ENCODE results near the gene IL2RA. TPM values are rescaled to one million over a fixed set of nuclear protein-coding genes. Genes with fewer than 3 reads are reported as not detected.

IL2RA gene
- total RNA-seq, 1 experiment from 2014 or later, result not detected

DNA sequence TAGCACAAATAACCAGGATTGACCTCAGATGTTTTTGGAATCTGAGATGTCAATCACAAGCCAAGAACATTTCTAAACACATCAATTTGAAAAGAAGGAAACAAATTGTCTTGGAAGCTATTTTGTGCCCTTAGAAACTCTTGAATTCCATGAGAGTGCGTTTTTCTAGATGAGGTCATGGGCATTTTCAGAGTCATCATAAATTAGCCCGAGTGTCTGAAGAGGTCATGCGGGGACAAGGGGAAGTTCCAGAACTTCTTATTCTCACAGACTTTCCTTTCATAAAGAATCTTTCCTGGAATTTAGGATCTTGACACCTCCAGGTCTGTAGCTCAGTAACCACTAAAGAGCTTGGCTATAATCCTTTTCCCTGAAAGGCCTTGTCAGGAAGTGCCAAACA is 28.2 kb downstream of the IL2RA start:
- no peaks in the 10 kb centered on the region for H3K4me1 Mint-ChIP-seq
- no peak overlapping the region for H3K27ac Mint-ChIP-seq
- H4K20me1 ChIP-seq (ENCODE audit: control insufficient read depth, insufficient read depth, insufficient read length), result no peaks in the 10 kb centered on the region
- no peak overlapping the region for H3K14ac ChIP-seq (ENCODE audit: insufficient read depth, low read length)
- H3K23me2 ChIP-seq (ENCODE audit: insufficient read length, low read depth, low read length, poor library complexity, severe bottlenecking), result no peaks in the 10 kb centered on the region
- no CpG with 5 or more reads among the region's 3 CpGs for WGBS (ENCODE audit: extremely low coverage, insufficient read length, low lambda C conversion rate)
- H2BK12ac ChIP-seq (ENCODE audit: insufficient read length, low read depth, low read length), result no peak overlapping the region
- no peak overlapping the region for H3K18ac ChIP-seq (ENCODE audit: insufficient read length, low read depth, low read length)
- no peak overlapping the region for H3K27ac ChIP-seq (ENCODE audit: insufficient read length, low read depth, low read length)
- DNase-seq, result no peak
- H2BK5ac ChIP-seq (ENCODE audit: insufficient read length, low read length), result no peak overlapping the region
- no peak overlapping the region for H3T11ph ChIP-seq (ENCODE audit: low read length)
- no peak overlapping the region for H3K23ac ChIP-seq (ENCODE audit: insufficient read length, low read depth, low read length)
- H2BK20ac ChIP-seq (ENCODE audit: low read depth, low read length, poor library complexity, severe bottlenecking), result no peak overlapping the region
- no peak overlapping the region for H3K4me2 ChIP-seq (ENCODE audit: insufficient read depth, insufficient read length, low read length)
- no peaks in the 10 kb centered on the region for H3K27me3 ChIP-seq (ENCODE audit: insufficient read depth, low read length)
- peaks cover 13 to 14% of the 10 kb centered on the region in 2 experiments for H3K9me3 Mint-ChIP-seq
- H4K8ac ChIP-seq (replicated peaks; ENCODE audit: insufficient read length, low read depth, low read length), result no peak overlapping the region
- no peak overlapping the region for H3K4ac ChIP-seq (ENCODE audit: low read depth, low read length)
- no peak overlapping the region for H4K91ac ChIP-seq (ENCODE audit: insufficient read length, low read depth, low read length)
- no peak overlapping the region for H3K4me3 Mint-ChIP-seq
- TF ChIP-seq, protein P1, sequence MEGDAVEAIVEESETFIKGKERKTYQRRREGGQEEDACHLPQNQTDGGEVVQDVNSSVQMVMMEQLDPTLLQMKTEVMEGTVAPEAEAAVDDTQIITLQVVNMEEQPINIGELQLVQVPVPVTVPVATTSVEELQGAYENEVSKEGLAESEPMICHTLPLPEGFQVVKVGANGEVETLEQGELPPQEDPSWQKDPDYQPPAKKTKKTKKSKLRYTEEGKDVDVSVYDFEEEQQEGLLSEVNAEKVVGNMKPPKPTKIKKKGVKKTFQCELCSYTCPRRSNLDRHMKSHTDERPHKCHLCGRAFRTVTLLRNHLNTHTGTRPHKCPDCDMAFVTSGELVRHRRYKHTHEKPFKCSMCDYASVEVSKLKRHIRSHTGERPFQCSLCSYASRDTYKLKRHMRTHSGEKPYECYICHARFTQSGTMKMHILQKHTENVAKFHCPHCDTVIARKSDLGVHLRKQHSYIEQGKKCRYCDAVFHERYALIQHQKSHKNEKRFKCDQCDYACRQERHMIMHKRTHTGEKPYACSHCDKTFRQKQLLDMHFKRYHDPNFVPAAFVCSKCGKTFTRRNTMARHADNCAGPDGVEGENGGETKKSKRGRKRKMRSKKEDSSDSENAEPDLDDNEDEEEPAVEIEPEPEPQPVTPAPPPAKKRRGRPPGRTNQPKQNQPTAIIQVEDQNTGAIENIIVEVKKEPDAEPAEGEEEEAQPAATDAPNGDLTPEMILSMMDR (conservative IDR thresholded peaks at IDR 0.05), result no peak
- no peak overlapping the region for H2AFZ ChIP-seq (ENCODE audit: low read length)
- H2AK5ac ChIP-seq (ENCODE audit: insufficient read length, low read length), result no peak overlapping the region
- H2BK15ac ChIP-seq (ENCODE audit: low read depth, low read length), result no peak overlapping the region
- H3K4me1 ChIP-seq (ENCODE audit: insufficient read depth, low read length), result no peaks in the 10 kb centered on the region
- peaks cover 0 to 12% (median 8%) of the 10 kb centered on the region in 3 experiments; a peak in 4 of 7 replicates for H3K36me3 Mint-ChIP-seq (ENCODE audit: insufficient read depth in 1 of 3, low read depth in 3 of 3)
- no peak overlapping the region for H4K5ac ChIP-seq (ENCODE audit: insufficient read length, low read depth, low read length)
- no peaks in the 10 kb centered on the region for H3K79me1 ChIP-seq (ENCODE audit: insufficient read depth, low read depth, low read length, poor library complexity, severe bottlenecking)
- no peak overlapping the region for H3K56ac ChIP-seq (ENCODE audit: insufficient read length, low read depth, low read length)
- peaks cover 6% of the 10 kb centered on the region; the same call in 1 of the 2 replicates for H3K27me3 Mint-ChIP-seq (ENCODE audit: low read depth)
- H3K9me3 ChIP-seq (ENCODE audit: control insufficient read depth, low read depth, low read length), result no peaks in the 10 kb centered on the region
- H3K9ac ChIP-seq (ENCODE audit: extremely low read depth, insufficient read length, low read length), result no peak overlapping the region
- H3K79me2 ChIP-seq (ENCODE audit: insufficient read depth, low read length), result no peaks in the 10 kb centered on the region
- no peak overlapping the region for H2BK120ac ChIP-seq (ENCODE audit: low read depth, low read length, poor library complexity, severe bottlenecking)

All from H9 (cell line).